Neural cell (in vitro differentiated cells): ENCODE data around the gene RIIAD1. TPM values are rescaled to one million over a fixed set of nuclear protein-coding genes. Genes with fewer than 3 reads are reported as not detected.
"Not testable (repeated sequence)": the region's sequence is repeated elsewhere in the genome, so short reads cannot be mapped to it uniquely, and the experiment has no call there.

Source experiments
- H2AFZ ChIP-seq: fragments of 200-600, 300-800 bp; sonication (generic), shearing (Covaris generic); 2 replicates; pipeline ENCODE4 v1.6.0; 2014; ENCODE audit warnings: low read depth, mild to moderate bottlenecking, antibody characterized with exemption, low read length, moderate library complexity
- H3F3A ChIP-seq: fragments of 200-600 bp; shearing (Covaris generic); 2 replicates; pipeline ENCODE4 v1.6.1; 2016; ENCODE audit warnings: mild to moderate bottlenecking, moderate library complexity, mixed read lengths, antibody characterized with exemption, low read length; ENCODE audit not compliant: insufficient read depth, poor library complexity, severe bottlenecking
- H3K27ac ChIP-seq: fragments of 200-600, 300-800 bp; sonication (generic), shearing (Covaris generic); 2 replicates; pipeline ENCODE4 v1.5.1; 2014; ENCODE audit warnings: mild to moderate bottlenecking, low read length, moderate library complexity
- H3K27me3 ChIP-seq: fragments of 300-800, 200-600 bp; sonication (generic), shearing (Covaris generic); 2 replicates; pipeline ENCODE4 v1.6.0; 2014; ENCODE audit warnings: mild to moderate bottlenecking, low read depth, low read length, moderate library complexity; ENCODE audit not compliant: insufficient read depth
- H3K36me3 ChIP-seq: fragments of 300-800, 200-600 bp; sonication (generic), shearing (Covaris generic); 2 replicates; pipeline ENCODE4 v1.5.1; 2014; ENCODE audit warnings: mild to moderate bottlenecking, antibody characterized with exemption, low read length, moderate library complexity; ENCODE audit not compliant: insufficient read depth
- H3K4me2 ChIP-seq: fragments of 300-800, 200-600 bp; sonication (generic), shearing (Covaris generic); 2 replicates; pipeline ENCODE4 v1.6.0; 2014; ENCODE audit warnings: mild to moderate bottlenecking, low read length
- H3K4me3 ChIP-seq: fragments of 300-800, 200-600 bp; sonication (generic), shearing (Covaris generic); 2 replicates; pipeline ENCODE4 v1.5.1; 2014; ENCODE audit warnings: mild to moderate bottlenecking, low read length, moderate library complexity
- H3K79me2 ChIP-seq: fragments of 200-600 bp; shearing (Covaris generic); replicated peaks from 2 replicates; pipeline ENCODE4 v1.6.0; 2014; ENCODE audit warnings: mild to moderate bottlenecking, low read length, moderate library complexity; ENCODE audit not compliant: insufficient read depth
- H3K9ac ChIP-seq: fragments of 300-800, 200-600 bp; sonication (generic), shearing (Covaris generic); 2 replicates; pipeline ENCODE4 v1.6.1; 2016; ENCODE audit warnings: mild to moderate bottlenecking, low read length, mixed read lengths
- H3K9me2 ChIP-seq: fragments of 200-600 bp; shearing (Covaris generic); 2 replicates; pipeline ENCODE4 v1.6.1; 2016; ENCODE audit warnings: mild to moderate bottlenecking, low read length, mixed read lengths; ENCODE audit not compliant: insufficient read depth
- H3K9me3 ChIP-seq: fragments of 200-600, 300-800 bp; sonication (generic), shearing (Covaris generic); 2 replicates; pipeline ENCODE4 v1.6.1; 2016; ENCODE audit warnings: mild to moderate bottlenecking, mixed run types, low read length, moderate library complexity, mixed read lengths
- H4K20me1 ChIP-seq: fragments of 200-600 bp; shearing (Covaris generic); 2 replicates; pipeline ENCODE4 v1.6.1; 2016; ENCODE audit warnings: mild to moderate bottlenecking, mixed run types; ENCODE audit not compliant: insufficient read depth
- EP300 ChIP-seq: fragments of 450-650 bp; conservative IDR thresholded peaks from 2 replicates; pipeline ENCODE4 v1.6.1; 2014; ENCODE audit warnings: antibody characterized with exemption, mild to moderate bottlenecking, moderate library complexity; ENCODE audit not compliant: poor library complexity, severe bottlenecking
- EZH2 ChIP-seq: fragments of 200-600, 300-800 bp; shearing (Covaris generic), sonication (generic); IDR thresholded peaks from 2 replicates; pipeline ENCODE4 v1.6.1; 2014; ENCODE audit warnings: antibody characterized with exemption, low read length, borderline replicate concordance, mild to moderate bottlenecking; ENCODE audit not compliant: insufficient read depth, poor library complexity, severe bottlenecking
- MXI1 ChIP-seq: fragments of 450-650 bp; conservative IDR thresholded peaks from 2 replicates; pipeline ENCODE4 v1.6.1; 2014; ENCODE audit warnings: antibody characterized with exemption, mild to moderate bottlenecking; ENCODE audit not compliant: poor library complexity, severe bottlenecking
- POLR2AphosphoS5 ChIP-seq: IDR thresholded peaks from 2 replicates; pipeline ENCODE4 v1.6.1; 2012
- RAD21 ChIP-seq: fragments of 450-650 bp; conservative IDR thresholded peaks from 2 replicates; pipeline ENCODE4 v1.6.1; 2014; ENCODE audit warnings: antibody characterized with exemption, mild to moderate bottlenecking, moderate library complexity
- SMC3 ChIP-seq: fragments of 450-650 bp; conservative IDR thresholded peaks from 2 replicates; pipeline ENCODE4 v1.6.1; 2014; ENCODE audit warnings: antibody characterized with exemption, mild to moderate bottlenecking, moderate library complexity; ENCODE audit not compliant: poor library complexity
- TAF1 ChIP-seq: IDR thresholded peaks from 2 replicates; pipeline ENCODE4 v1.6.1; 2012; ENCODE audit warnings: low read depth
- polyA plus RNA-seq: library from polyadenylated mRNA; depleted of rRNA; stranded (reverse); fragments of >200 nt; gene quantifications from 2 replicates; pipeline ENCODE4 v1.2.3, GENCODE V29; 2014
- TF ChIP-seq, protein P1 (sequence below): fragments of 450-650 bp; IDR thresholded peaks from 2 replicates; pipeline ENCODE4 v1.5.1; 2014; ENCODE audit warnings: antibody characterized with exemption, mild to moderate bottlenecking, moderate library complexity; ENCODE audit not compliant: poor library complexity, severe bottlenecking
- TF ChIP-seq, protein P2 (sequence below): IDR thresholded peaks from 2 replicates; pipeline ENCODE4 v1.6.1; 2012; ENCODE audit warnings: borderline replicate concordance

Gene RIIAD1
- polyA plus RNA-seq, 1 donor from 2014 or later = 23.5 TPM

- H3K9me2 ChIP-seq, H3K9me3 ChIP-seq, H3K36me3 ChIP-seq, H3K79me2 ChIP-seq, H2AFZ ChIP-seq, H4K20me1 ChIP-seq, H3K9ac ChIP-seq, H3F3A ChIP-seq, H3K4me2 ChIP-seq, H3K27ac ChIP-seq, H3K27me3 ChIP-seq, H3K4me3 ChIP-seq: not testable (repeated sequence)
Measured at GRCh38 chr1:151768351-151769066, 47.2 kb downstream of the RIIAD1 start.

GRCh38 chr1:151769270-151769669 is 47.9 kb downstream of the RIIAD1 start:
- H3K27me3 ChIP-seq, H3F3A ChIP-seq, H3K27ac ChIP-seq, H3K9me2 ChIP-seq, H3K9me3 ChIP-seq, H3K4me2 ChIP-seq, H2AFZ ChIP-seq, H3K36me3 ChIP-seq, H3K9ac ChIP-seq, H4K20me1 ChIP-seq, H3K79me2 ChIP-seq, H3K4me3 ChIP-seq: not testable (repeated sequence)

DNA sequence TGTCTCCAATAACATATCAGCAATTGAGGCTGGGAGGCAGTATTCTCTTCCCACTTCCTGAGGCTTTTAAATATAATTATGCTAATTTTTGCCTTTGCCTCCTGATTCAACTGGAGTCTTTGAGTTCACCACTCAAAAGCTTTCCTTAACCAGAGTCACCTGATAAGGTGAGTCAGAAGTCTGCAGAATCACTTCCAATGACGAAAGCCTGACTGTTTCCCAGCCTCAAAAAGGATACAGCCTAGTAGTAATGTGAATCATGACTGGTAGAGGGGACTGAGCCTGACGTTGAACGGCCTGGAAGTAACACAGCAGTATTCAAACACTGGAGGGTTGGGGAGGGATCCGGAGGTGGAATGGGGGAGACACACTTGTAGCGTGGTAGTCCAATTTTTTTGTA is 52.4 kb downstream of the RIIAD1 start:
- H3K36me3 ChIP-seq = peaks cover 7% of the 10 kb centered on the region
- H3K79me2 ChIP-seq = no peaks in the 10 kb centered on the region

More for the DNA sequence above, 52.4 kb downstream of the RIIAD1 start:
- Histone ChIP-seq H3K27ac (no peak overlapping the region), H3K9me3 (no peaks in the 10 kb centered on the region), H3K4me2 (no peak overlapping the region), H3K4me3 (no peak overlapping the region), H2AFZ (no peak overlapping the region), H4K20me1 (no peaks in the 10 kb centered on the region), H3F3A (no peaks in the 10 kb centered on the region), H3K9me2 (no peaks in the 10 kb centered on the region), H3K27me3 (no peaks in the 10 kb centered on the region), H3K9ac (no peak overlapping the region)
- TF ChIP-seq RAD21 = no peak
- TF ChIP-seq EZH2 = no peak
- no peak for TF ChIP-seq EP300
- no peak for TF ChIP-seq SMC3
- TF ChIP-seq, protein P1, sequence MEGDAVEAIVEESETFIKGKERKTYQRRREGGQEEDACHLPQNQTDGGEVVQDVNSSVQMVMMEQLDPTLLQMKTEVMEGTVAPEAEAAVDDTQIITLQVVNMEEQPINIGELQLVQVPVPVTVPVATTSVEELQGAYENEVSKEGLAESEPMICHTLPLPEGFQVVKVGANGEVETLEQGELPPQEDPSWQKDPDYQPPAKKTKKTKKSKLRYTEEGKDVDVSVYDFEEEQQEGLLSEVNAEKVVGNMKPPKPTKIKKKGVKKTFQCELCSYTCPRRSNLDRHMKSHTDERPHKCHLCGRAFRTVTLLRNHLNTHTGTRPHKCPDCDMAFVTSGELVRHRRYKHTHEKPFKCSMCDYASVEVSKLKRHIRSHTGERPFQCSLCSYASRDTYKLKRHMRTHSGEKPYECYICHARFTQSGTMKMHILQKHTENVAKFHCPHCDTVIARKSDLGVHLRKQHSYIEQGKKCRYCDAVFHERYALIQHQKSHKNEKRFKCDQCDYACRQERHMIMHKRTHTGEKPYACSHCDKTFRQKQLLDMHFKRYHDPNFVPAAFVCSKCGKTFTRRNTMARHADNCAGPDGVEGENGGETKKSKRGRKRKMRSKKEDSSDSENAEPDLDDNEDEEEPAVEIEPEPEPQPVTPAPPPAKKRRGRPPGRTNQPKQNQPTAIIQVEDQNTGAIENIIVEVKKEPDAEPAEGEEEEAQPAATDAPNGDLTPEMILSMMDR = no peak
- no peak for TF ChIP-seq MXI1
- TF ChIP-seq, protein P2, sequence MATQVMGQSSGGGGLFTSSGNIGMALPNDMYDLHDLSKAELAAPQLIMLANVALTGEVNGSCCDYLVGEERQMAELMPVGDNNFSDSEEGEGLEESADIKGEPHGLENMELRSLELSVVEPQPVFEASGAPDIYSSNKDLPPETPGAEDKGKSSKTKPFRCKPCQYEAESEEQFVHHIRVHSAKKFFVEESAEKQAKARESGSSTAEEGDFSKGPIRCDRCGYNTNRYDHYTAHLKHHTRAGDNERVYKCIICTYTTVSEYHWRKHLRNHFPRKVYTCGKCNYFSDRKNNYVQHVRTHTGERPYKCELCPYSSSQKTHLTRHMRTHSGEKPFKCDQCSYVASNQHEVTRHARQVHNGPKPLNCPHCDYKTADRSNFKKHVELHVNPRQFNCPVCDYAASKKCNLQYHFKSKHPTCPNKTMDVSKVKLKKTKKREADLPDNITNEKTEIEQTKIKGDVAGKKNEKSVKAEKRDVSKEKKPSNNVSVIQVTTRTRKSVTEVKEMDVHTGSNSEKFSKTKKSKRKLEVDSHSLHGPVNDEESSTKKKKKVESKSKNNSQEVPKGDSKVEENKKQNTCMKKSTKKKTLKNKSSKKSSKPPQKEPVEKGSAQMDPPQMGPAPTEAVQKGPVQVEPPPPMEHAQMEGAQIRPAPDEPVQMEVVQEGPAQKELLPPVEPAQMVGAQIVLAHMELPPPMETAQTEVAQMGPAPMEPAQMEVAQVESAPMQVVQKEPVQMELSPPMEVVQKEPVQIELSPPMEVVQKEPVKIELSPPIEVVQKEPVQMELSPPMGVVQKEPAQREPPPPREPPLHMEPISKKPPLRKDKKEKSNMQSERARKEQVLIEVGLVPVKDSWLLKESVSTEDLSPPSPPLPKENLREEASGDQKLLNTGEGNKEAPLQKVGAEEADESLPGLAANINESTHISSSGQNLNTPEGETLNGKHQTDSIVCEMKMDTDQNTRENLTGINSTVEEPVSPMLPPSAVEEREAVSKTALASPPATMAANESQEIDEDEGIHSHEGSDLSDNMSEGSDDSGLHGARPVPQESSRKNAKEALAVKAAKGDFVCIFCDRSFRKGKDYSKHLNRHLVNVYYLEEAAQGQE = no peak
- TF ChIP-seq POLR2AphosphoS5 = no peak
- no peak for TF ChIP-seq TAF1
